ENCODE results near the gene SUPT16H. TPM values are rescaled to one million over a fixed set of nuclear protein-coding genes. Genes with fewer than 3 reads are reported as not detected.

SUPT16H gene
- total RNA-seq (ENCODE audit: low replicate concordance), result 74.2 and 122 TPM in 2 replicates
- long read RNA-seq, full-length matches to known transcripts, result 55 of 346 reads
- long read RNA-seq, partial matches to known transcripts, result 270 of 346 reads
- long read RNA-seq, other reads (novel, unspliced or antisense), result 21 of 346 reads

DNA sequence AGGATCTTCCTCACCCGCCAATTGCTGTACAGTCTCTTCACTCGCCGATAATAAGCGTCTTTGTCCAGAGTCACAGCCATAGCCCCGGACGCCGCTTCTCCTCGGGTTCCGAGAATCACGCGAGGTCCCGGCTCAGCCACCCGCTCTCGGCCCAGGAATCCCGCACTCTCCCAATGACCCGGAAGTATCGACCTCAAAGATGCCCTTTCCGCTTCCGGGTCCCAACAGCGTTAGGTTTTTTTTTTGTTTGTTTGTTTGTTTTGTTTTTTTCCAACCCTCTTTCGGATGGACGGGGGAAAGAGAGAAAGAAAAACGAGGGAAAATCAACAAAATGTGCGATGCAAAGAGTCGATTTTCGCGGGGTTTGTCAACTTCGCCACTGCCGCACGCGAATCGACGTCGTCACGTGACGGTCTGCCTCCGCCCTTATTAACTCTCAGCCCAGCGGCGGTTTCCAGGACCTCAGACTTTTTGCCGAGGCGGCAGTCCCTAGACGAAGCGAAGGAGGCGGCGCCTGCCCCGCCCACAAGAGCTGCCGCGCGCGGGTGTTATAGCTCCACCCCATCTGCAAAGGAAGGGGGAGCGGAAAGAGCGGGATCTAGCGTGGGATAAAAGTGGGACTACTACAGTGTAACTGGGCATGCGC is at the start of gene SUPT16H:
TSS of gene SUPT16H (minus strand) at position 172 of the 646 bp plus-strand sequence. CDS start at position 80, 92 bp downstream.
- Mint-ChIP-seq H3K36me3 (peaks cover 4% of the 10 kb centered on the region), H3K27me3 (no peaks in the 10 kb centered on the region), H3K27ac (peak within 1 kb of the TSS; percentile 100), H3K4me3 (peak within 1 kb of the TSS; percentile 98), H3K9me3 (no peaks in the 10 kb centered on the region), H3K4me1 (ENCODE audit: unreplicated experiment) (peaks cover 21% of the 10 kb centered on the region)
- DNase-seq (ENCODE audit: extremely low spot score, unreplicated experiment), result peak; percentile 97
- TF ChIP-seq, protein P1, sequence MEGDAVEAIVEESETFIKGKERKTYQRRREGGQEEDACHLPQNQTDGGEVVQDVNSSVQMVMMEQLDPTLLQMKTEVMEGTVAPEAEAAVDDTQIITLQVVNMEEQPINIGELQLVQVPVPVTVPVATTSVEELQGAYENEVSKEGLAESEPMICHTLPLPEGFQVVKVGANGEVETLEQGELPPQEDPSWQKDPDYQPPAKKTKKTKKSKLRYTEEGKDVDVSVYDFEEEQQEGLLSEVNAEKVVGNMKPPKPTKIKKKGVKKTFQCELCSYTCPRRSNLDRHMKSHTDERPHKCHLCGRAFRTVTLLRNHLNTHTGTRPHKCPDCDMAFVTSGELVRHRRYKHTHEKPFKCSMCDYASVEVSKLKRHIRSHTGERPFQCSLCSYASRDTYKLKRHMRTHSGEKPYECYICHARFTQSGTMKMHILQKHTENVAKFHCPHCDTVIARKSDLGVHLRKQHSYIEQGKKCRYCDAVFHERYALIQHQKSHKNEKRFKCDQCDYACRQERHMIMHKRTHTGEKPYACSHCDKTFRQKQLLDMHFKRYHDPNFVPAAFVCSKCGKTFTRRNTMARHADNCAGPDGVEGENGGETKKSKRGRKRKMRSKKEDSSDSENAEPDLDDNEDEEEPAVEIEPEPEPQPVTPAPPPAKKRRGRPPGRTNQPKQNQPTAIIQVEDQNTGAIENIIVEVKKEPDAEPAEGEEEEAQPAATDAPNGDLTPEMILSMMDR (conservative IDR thresholded peaks at IDR 0.05), result no peak

DNA sequence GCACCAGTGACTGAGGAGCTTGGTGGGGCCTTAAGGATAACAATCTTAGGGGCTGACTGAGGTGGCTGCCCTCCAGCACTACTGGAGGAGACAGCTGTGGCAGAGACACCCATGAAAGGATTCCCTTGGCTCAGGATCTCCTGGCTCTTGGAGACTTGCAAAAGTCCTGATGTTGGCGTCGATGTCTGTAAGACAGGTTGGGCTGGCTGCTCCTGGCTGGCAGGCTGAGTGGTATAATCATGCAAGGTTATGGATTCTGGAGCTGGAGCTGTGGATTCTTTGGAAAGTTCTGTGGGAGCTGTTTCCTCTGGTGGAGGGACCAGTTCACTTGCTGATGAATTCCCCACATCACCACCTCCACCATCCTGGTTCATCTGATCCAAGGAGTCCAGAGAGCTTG is 47.3 kb upstream of the SUPT16H start:
- Mint-ChIP-seq H3K27me3 (no peaks in the 10 kb centered on the region), H3K36me3 (peaks cover 31% of the 10 kb centered on the region), H3K9me3 (no peaks in the 10 kb centered on the region), H3K27ac (no peak overlapping the region), H3K4me1 (ENCODE audit: unreplicated experiment) (no peaks in the 10 kb centered on the region), H3K4me3 (no peak overlapping the region)
- TF ChIP-seq, protein P1 (conservative IDR thresholded peaks at IDR 0.05), result no peak
- no peak for DNase-seq (ENCODE audit: extremely low spot score, unreplicated experiment)

DNA sequence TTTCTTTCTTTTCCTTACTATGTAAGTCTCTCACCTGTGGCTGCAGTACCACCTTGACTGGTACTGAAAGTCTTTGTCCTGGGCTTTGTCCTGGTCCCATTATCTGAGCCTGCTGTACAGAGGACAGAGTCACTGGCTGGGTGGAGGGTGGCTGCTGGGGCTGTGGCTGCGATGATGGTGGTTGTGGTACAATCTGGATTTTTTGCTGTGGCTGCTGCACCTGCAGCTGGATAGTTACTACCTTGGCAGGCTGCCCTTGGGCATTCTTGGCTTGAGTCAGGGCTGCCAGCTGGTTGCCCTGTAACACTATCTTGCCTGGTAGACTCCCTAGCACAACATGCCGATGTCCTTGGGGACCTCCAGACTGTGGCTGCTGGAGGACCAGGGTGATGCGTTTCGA is 45.1 kb upstream of the SUPT16H start:
- H3K9me3 Mint-ChIP-seq, result no peaks in the 10 kb centered on the region
- no peaks in the 10 kb centered on the region for H3K27me3 Mint-ChIP-seq
- no peak for DNase-seq (ENCODE audit: extremely low spot score, unreplicated experiment)
- TF ChIP-seq, protein P1 (conservative IDR thresholded peaks at IDR 0.05), result no peak
- H3K4me1 Mint-ChIP-seq (ENCODE audit: unreplicated experiment), result no peaks in the 10 kb centered on the region
- no peak overlapping the region for H3K27ac Mint-ChIP-seq
- no peak overlapping the region for H3K4me3 Mint-ChIP-seq
- peaks cover 38% of the 10 kb centered on the region for H3K36me3 Mint-ChIP-seq

DNA sequence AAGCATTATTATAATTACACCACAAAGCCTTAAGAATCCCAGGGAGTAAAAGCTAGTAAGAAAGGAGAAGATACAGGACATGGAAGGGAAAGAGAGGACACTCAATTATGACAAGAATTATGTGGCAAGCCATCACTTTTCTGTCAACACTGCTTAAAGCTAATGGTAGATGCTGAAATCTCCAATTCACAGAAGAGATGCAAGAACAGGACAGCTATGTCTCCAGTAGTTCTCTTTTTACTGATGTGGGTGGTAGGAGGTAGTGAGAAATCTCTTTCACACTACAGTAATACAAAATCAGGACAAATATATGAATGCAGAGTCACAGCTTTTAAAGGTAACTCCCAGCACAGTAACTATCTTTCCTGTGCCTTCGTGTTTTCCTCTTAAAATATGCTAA is 42.9 kb upstream of the SUPT16H start:
- Mint-ChIP-seq H3K4me1 (ENCODE audit: unreplicated experiment) (no peaks in the 10 kb centered on the region), H3K27me3 (no peaks in the 10 kb centered on the region), H3K36me3 (peaks cover 38% of the 10 kb centered on the region), H3K9me3 (no peaks in the 10 kb centered on the region), H3K27ac (no peak overlapping the region), H3K4me3 (no peak overlapping the region)
- DNase-seq (ENCODE audit: extremely low spot score, unreplicated experiment), result no peak
- TF ChIP-seq, protein P1 (conservative IDR thresholded peaks at IDR 0.05), result no peak

DNA sequence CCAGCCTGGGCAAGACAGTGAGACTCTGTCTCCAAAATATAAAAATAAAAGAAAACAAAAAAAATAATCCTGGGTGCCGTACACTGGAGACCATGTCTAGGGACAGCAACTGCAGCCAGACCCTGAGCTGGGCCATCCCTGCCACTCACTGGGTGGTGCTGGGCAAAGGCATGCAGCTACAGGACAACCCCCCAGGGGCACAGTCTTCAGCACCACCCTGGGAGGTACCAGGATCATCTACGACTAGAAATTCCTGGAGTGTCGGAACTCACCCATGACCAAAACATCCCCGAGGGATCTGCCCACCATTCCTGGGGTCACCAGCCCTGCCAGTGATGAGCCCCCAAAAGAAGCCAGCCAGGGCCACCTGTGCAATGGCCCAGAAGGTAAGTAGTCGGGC is 35.7 kb upstream of the SUPT16H start:
- H3K27ac Mint-ChIP-seq, result no peak overlapping the region
- TF ChIP-seq, protein P1 (conservative IDR thresholded peaks at IDR 0.05), result no peak
- no peaks in the 10 kb centered on the region for H3K4me1 Mint-ChIP-seq (ENCODE audit: unreplicated experiment)
- peaks cover 23% of the 10 kb centered on the region for H3K36me3 Mint-ChIP-seq
- H3K4me3 Mint-ChIP-seq, result no peak overlapping the region
- H3K9me3 Mint-ChIP-seq, result no peaks in the 10 kb centered on the region
- no peak for DNase-seq (ENCODE audit: extremely low spot score, unreplicated experiment)
- H3K27me3 Mint-ChIP-seq, result no peaks in the 10 kb centered on the region
